H9 (cell line): ENCODE data around the gene HEATR5A. TPM values are rescaled to one million over a fixed set of nuclear protein-coding genes. Genes with fewer than 3 reads are reported as not detected.
A peak's percentile ranks its signal among the peaks of the same experiment; 100 is the strongest.

ENCODE experiments used
- DNase-seq: peaks from one replicate; pipeline ENCODE4 v3.0.0-alpha.2; 2017
- H2AFZ ChIP-seq: one replicate; pipeline ENCODE4 v1.6.1; 2013; ENCODE audit warnings: mild to moderate bottlenecking, low read length, control low read depth, moderate library complexity
- H2AK5ac ChIP-seq: 2 replicates; pipeline ENCODE4 v1.6.1; 2013; ENCODE audit warnings: low read length, control low read depth, mixed read lengths; ENCODE audit not compliant: insufficient read length
- H2BK120ac ChIP-seq: one replicate; pipeline ENCODE4 v1.6.1; 2013; ENCODE audit warnings: low read depth, mild to moderate bottlenecking, low read length, control low read depth, inconsistent platforms; ENCODE audit not compliant: poor library complexity, severe bottlenecking
- H2BK12ac ChIP-seq: 2 replicates; pipeline ENCODE4 v1.6.1; 2013; ENCODE audit warnings: low read length, control low read depth, mixed read lengths, low read depth; ENCODE audit not compliant: insufficient read length
- H2BK15ac ChIP-seq: 2 replicates; pipeline ENCODE4 v1.6.1; 2013; ENCODE audit warnings: low read depth, low read length, control low read depth
- H2BK20ac ChIP-seq: one replicate; pipeline ENCODE4 v1.6.1; 2013; ENCODE audit warnings: low read depth, mild to moderate bottlenecking, low read length, control low read depth, inconsistent platforms; ENCODE audit not compliant: poor library complexity, severe bottlenecking
- H2BK5ac ChIP-seq: 2 replicates; pipeline ENCODE4 v1.6.1; 2013; ENCODE audit warnings: low read length, control low read depth, mixed read lengths; ENCODE audit not compliant: insufficient read length
- H3K14ac ChIP-seq: 2 replicates; pipeline ENCODE4 v1.6.1; 2013; ENCODE audit warnings: low read length, control low read depth; ENCODE audit not compliant: insufficient read depth
- H3K18ac ChIP-seq: 2 replicates; pipeline ENCODE4 v1.6.1; 2013; ENCODE audit warnings: low read depth, mild to moderate bottlenecking, mixed read lengths, low read length, control low read depth; ENCODE audit not compliant: insufficient read length
- H3K23ac ChIP-seq: 2 replicates; pipeline ENCODE4 v1.6.1; 2013; ENCODE audit warnings: low read length, control low read depth, mixed read lengths, low read depth; ENCODE audit not compliant: insufficient read length
- H3K23me2 ChIP-seq: 2 replicates; pipeline ENCODE4 v1.6.1; 2013; ENCODE audit warnings: low read depth, mild to moderate bottlenecking, mixed read lengths, low read length, control low read depth; ENCODE audit not compliant: insufficient read length, poor library complexity, severe bottlenecking
- H3K27ac ChIP-seq: 2 replicates; pipeline ENCODE4 v1.5.1; 2013; ENCODE audit warnings: low read length, control low read depth, mixed read lengths, low read depth; ENCODE audit not compliant: insufficient read length
- H3K27me3 ChIP-seq: 2 replicates; pipeline ENCODE4 v1.6.1; 2013; ENCODE audit warnings: low read length, control low read depth, inconsistent platforms; ENCODE audit not compliant: insufficient read depth
- H3K4ac ChIP-seq: 2 replicates; pipeline ENCODE4 v1.6.1; 2013; ENCODE audit warnings: low read depth, mild to moderate bottlenecking, control low read depth, inconsistent platforms, low read length, moderate library complexity
- H3K4me1 ChIP-seq: 2 replicates; pipeline ENCODE4 v1.6.1; 2013; ENCODE audit warnings: low read length, control low read depth, inconsistent platforms; ENCODE audit not compliant: insufficient read depth
- H3K4me2 ChIP-seq: 2 replicates; pipeline ENCODE4 v1.6.1; 2013; ENCODE audit warnings: low read length, control low read depth, mixed read lengths; ENCODE audit not compliant: insufficient read length, insufficient read depth
- H3K56ac ChIP-seq: 2 replicates; pipeline ENCODE4 v1.6.1; 2013; ENCODE audit warnings: low read depth, mild to moderate bottlenecking, mixed read lengths, low read length, control low read depth; ENCODE audit not compliant: insufficient read length
- H3K79me1 ChIP-seq: 2 replicates; pipeline ENCODE4 v1.6.1; 2013; ENCODE audit warnings: low read depth, mild to moderate bottlenecking, moderate library complexity, low read length, control low read depth, inconsistent platforms; ENCODE audit not compliant: insufficient read depth, poor library complexity, severe bottlenecking
- H3K79me2 ChIP-seq: 2 replicates; pipeline ENCODE4 v1.6.1; 2013; ENCODE audit warnings: low read length, control low read depth, inconsistent platforms; ENCODE audit not compliant: insufficient read depth
- H3K9ac ChIP-seq: 2 replicates; pipeline ENCODE4 v1.6.1; 2013; ENCODE audit warnings: low read length, control low read depth, mixed read lengths; ENCODE audit not compliant: insufficient read length; ENCODE audit errors: extremely low read depth
- H3K9me3 ChIP-seq: one replicate; pipeline ENCODE4 v1.6.1; 2013; ENCODE audit warnings: low read depth, low read length, inconsistent platforms; ENCODE audit not compliant: control insufficient read depth
- H3T11ph ChIP-seq: one replicate; pipeline ENCODE4 v1.6.1; 2013; ENCODE audit warnings: mild to moderate bottlenecking, low read length, control low read depth, inconsistent platforms
- H4K20me1 ChIP-seq: one replicate; pipeline ENCODE4 v1.6.1; 2013; ENCODE audit not compliant: control insufficient read depth, insufficient read length, insufficient read depth
- H4K5ac ChIP-seq: 2 replicates; pipeline ENCODE4 v1.6.1; 2013; ENCODE audit warnings: low read depth, mild to moderate bottlenecking, mixed read lengths, low read length, control low read depth; ENCODE audit not compliant: insufficient read length
- H4K8ac ChIP-seq: replicated peaks from 2 replicates; pipeline ENCODE4 v1.6.1; 2013; ENCODE audit warnings: low read length, control low read depth, mixed read lengths, low read depth; ENCODE audit not compliant: insufficient read length
- H4K91ac ChIP-seq: 2 replicates; pipeline ENCODE4 v1.6.1; 2013; ENCODE audit warnings: low read depth, mild to moderate bottlenecking, moderate library complexity, mixed read lengths, low read length, control low read depth; ENCODE audit not compliant: insufficient read length
- H3K27ac Mint-ChIP-seq, 3 experiments: 2 replicates in 2 of 3; 3 replicates in 1 of 3; pipeline ENCODE4 v1.8.0; 2020 to 2021; ENCODE audit warnings: mixed read lengths in 3 of 3, mild to moderate bottlenecking in 1 of 3, moderate library complexity in 1 of 3
- H3K27me3 Mint-ChIP-seq: 2 replicates; pipeline ENCODE4 v1.8.0; 2021; ENCODE audit warnings: low read depth, mild to moderate bottlenecking, moderate library complexity, mixed read lengths
- H3K36me3 Mint-ChIP-seq, 3 experiments: 2 replicates in 2 of 3; 3 replicates in 1 of 3; pipeline ENCODE4 v1.8.0; 2020 to 2021; ENCODE audit warnings: low read depth in 3 of 3, mixed read lengths in 3 of 3; ENCODE audit not compliant: insufficient read depth in 1 of 3
- H3K4me1 Mint-ChIP-seq, 2 experiments: 2 replicates each; pipeline ENCODE4 v1.8.0; 2020; ENCODE audit warnings: mixed read lengths in 2 of 2
- H3K4me3 Mint-ChIP-seq, 2 experiments: 2 replicates in 1 of 2; 3 replicates in 1 of 2; pipeline ENCODE4 v1.8.0; 2020 to 2021; ENCODE audit warnings: mild to moderate bottlenecking in 2 of 2, mixed read lengths in 2 of 2, moderate library complexity in 1 of 2
- H3K9me3 Mint-ChIP-seq, 2 experiments: 2 replicates in 1 of 2; 3 replicates in 1 of 2; pipeline ENCODE4 v1.8.0; 2020; ENCODE audit warnings: mild to moderate bottlenecking in 2 of 2, mixed read lengths in 2 of 2, moderate library complexity in 1 of 2
- WGBS: extraction: QIAGEN DNeasy Blood & Tissue Kit; methylation state at CpG from one replicate; pipeline ENCODE4 v1.1.7; 2013; ENCODE audit warnings: missing lambda C conversion rate, low lambda C conversion rate, mixed read lengths; ENCODE audit not compliant: insufficient read length; ENCODE audit errors: extremely low coverage; 5-methylcytosine and 5-hydroxymethylcytosine counted together
- total RNA-seq: library from RNA; stranded (reverse); gene quantifications from 2 replicates; pipeline ENCODE4 v1.2.1, GENCODE V29; 2021
- TF ChIP-seq, protein P1 (sequence below): fragments of 200-600 bp; sonication (generic); conservative IDR thresholded peaks from 3 replicates; pipeline ENCODE4 v1.8.0; 2021; ENCODE audit warnings: antibody characterized with exemption, mild to moderate bottlenecking

Gene HEATR5A
- total RNA-seq, 1 experiment from 2014 or later: 21.2 TPM

DNA sequence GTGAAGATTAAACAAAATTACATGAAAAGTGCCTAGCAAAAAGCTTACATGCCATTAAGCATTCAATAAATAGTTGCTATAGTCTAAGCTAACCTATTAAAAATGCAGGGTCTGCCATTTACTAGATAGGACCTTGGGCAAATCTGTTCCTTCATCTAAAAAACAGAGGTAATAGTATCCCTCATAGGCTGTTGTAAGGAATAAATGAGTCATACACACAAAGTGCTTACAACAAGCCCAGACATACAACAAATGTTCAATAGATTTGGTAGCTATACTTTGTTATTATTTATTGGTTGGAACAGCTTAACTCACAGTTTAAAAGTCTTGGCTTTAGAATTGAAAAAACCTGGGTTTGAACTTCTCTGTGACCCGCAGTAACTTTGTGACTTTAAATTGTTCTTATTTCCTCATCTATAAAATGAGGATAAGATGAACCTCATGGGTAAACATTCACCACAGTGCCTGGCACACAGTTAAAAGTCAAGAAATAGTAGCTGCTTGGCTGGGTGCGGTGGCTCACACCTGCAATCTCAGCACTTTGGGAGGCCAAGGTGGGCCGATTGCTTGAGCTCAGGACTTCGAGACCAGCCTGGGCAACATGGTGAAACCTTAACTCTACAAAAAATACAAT lies 24.7 kb downstream of the HEATR5A start:
- no peak overlapping the region for H3K56ac ChIP-seq
- no peak overlapping the region for H2AK5ac ChIP-seq
- H4K5ac ChIP-seq: no peak overlapping the region
- peaks cover 4 to 15% (median 14%) of the 10 kb centered on the region in 3 experiments; a peak in 5 of 7 replicates for H3K36me3 Mint-ChIP-seq
- H3K79me1 ChIP-seq: no peaks in the 10 kb centered on the region
- H3K23ac ChIP-seq: no peak overlapping the region
- no peak overlapping the region for H3K4me2 ChIP-seq
- no peak overlapping the region for H2BK20ac ChIP-seq
- H3K4ac ChIP-seq: no peak overlapping the region
- H2BK5ac ChIP-seq: no peak overlapping the region
- H3K27me3 ChIP-seq: no peaks in the 10 kb centered on the region
- TF ChIP-seq, protein P1, sequence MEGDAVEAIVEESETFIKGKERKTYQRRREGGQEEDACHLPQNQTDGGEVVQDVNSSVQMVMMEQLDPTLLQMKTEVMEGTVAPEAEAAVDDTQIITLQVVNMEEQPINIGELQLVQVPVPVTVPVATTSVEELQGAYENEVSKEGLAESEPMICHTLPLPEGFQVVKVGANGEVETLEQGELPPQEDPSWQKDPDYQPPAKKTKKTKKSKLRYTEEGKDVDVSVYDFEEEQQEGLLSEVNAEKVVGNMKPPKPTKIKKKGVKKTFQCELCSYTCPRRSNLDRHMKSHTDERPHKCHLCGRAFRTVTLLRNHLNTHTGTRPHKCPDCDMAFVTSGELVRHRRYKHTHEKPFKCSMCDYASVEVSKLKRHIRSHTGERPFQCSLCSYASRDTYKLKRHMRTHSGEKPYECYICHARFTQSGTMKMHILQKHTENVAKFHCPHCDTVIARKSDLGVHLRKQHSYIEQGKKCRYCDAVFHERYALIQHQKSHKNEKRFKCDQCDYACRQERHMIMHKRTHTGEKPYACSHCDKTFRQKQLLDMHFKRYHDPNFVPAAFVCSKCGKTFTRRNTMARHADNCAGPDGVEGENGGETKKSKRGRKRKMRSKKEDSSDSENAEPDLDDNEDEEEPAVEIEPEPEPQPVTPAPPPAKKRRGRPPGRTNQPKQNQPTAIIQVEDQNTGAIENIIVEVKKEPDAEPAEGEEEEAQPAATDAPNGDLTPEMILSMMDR: no peak
- H3K27ac Mint-ChIP-seq: peak overlapping the region in 1 of 3 experiments; percentile 82; a peak in 1 of 7 replicates
- H2AFZ ChIP-seq: no peak overlapping the region
- H4K20me1 ChIP-seq: no peaks in the 10 kb centered on the region
- no peaks in the 10 kb centered on the region for H3K27me3 Mint-ChIP-seq
- no peak for DNase-seq
- no peak overlapping the region for H3K18ac ChIP-seq
- no peaks in the 10 kb centered on the region for H3K23me2 ChIP-seq
- H3K4me3 Mint-ChIP-seq: no peak overlapping the region
- H3K9ac ChIP-seq: no peak overlapping the region
- no peaks in the 10 kb centered on the region for H3K9me3 ChIP-seq
- H3K9me3 Mint-ChIP-seq: no peaks in the 10 kb centered on the region
- no peaks in the 10 kb centered on the region for H3K79me2 ChIP-seq
- H4K91ac ChIP-seq: no peak overlapping the region
- no peaks in the 10 kb centered on the region for H3K4me1 Mint-ChIP-seq
- no peak overlapping the region for H3K27ac ChIP-seq
- no peak overlapping the region for H2BK120ac ChIP-seq
- H4K8ac ChIP-seq: no peak overlapping the region
- no peak overlapping the region for H3K14ac ChIP-seq
- no peak overlapping the region for H2BK15ac ChIP-seq
- no CpG with 5 or more reads among the region's 4 CpGs for WGBS
- no peaks in the 10 kb centered on the region for H3K4me1 ChIP-seq
- no peak overlapping the region for H2BK12ac ChIP-seq
- H3T11ph ChIP-seq: no peak overlapping the region
